Osteoblast (primary cell): ENCODE measurements around the gene NAT14. TPM values are rescaled to one million over a fixed set of nuclear protein-coding genes. Genes with fewer than 3 reads are reported as not detected.

Experiments
- DNase-seq: peaks from one replicate; pipeline ENCODE4 v3.0.0; 2011; ENCODE audit warnings: low spot score, mixed read lengths; ENCODE audit not compliant: insufficient read length; ENCODE audit errors: missing footprints
- H2AFZ ChIP-seq: 2 replicates; pipeline ENCODE4 v1.6.0; 2011; ENCODE audit warnings: mild to moderate bottlenecking, low read length
- H3K27ac ChIP-seq: 2 replicates; pipeline ENCODE4 v1.5.1; 2011; ENCODE audit warnings: mild to moderate bottlenecking, low read depth, low read length, moderate library complexity
- H3K27me3 ChIP-seq: 2 replicates; pipeline ENCODE4 v1.6.0; 2012; ENCODE audit warnings: mild to moderate bottlenecking, control low read depth, inconsistent platforms, low read length, moderate library complexity; ENCODE audit not compliant: insufficient read depth
- H3K36me3 ChIP-seq: 2 replicates; pipeline ENCODE4 v1.5.1; 2011; ENCODE audit warnings: mild to moderate bottlenecking, low read length, control low read depth, moderate library complexity; ENCODE audit not compliant: insufficient read depth
- H3K4me1 ChIP-seq: 2 replicates; pipeline ENCODE4 v1.5.1; 2011; ENCODE audit warnings: mild to moderate bottlenecking, low read length, control low read depth, moderate library complexity; ENCODE audit not compliant: insufficient read depth
- H3K4me2 ChIP-seq: 2 replicates; pipeline ENCODE4 v1.6.0; 2011; ENCODE audit warnings: mild to moderate bottlenecking, low read length; ENCODE audit not compliant: insufficient read depth
- H3K4me3 ChIP-seq: fragments of 200-600 bp; sonication (generic); 3 replicates; pipeline ENCODE4 v1.5.1; 2012; ENCODE audit warnings: mild to moderate bottlenecking, low read length, inconsistent platforms; ENCODE audit not compliant: insufficient read depth
- H3K79me2 ChIP-seq: 2 replicates; pipeline ENCODE4 v1.6.0; 2012; ENCODE audit warnings: mild to moderate bottlenecking, low read length, control low read depth, inconsistent platforms; ENCODE audit not compliant: insufficient read depth
- H3K9me3 ChIP-seq: 2 replicates; pipeline ENCODE4 v1.5.1; 2011; ENCODE audit warnings: low read depth, low read length, control low read depth
- H4K20me1 ChIP-seq: 2 replicates; pipeline ENCODE4 v1.6.0; 2012; ENCODE audit warnings: mild to moderate bottlenecking, low read length, control low read depth; ENCODE audit not compliant: insufficient read depth
- total RNA-seq: library from RNA; depleted of rRNA; stranded (reverse); fragments of >200 nt; gene quantifications from 2 replicates; pipeline ENCODE4 v1.2.3, GENCODE V29; 2012
- TF ChIP-seq, protein P1 (sequence below): IDR thresholded peaks from 2 replicates; pipeline ENCODE4 v1.5.1; 2011; ENCODE audit warnings: mild to moderate bottlenecking, low read depth, low read length, moderate library complexity; ENCODE audit errors: extremely low read depth

Gene NAT14
- total RNA-seq, 1 donor, result 11.2 TPM

DNA sequence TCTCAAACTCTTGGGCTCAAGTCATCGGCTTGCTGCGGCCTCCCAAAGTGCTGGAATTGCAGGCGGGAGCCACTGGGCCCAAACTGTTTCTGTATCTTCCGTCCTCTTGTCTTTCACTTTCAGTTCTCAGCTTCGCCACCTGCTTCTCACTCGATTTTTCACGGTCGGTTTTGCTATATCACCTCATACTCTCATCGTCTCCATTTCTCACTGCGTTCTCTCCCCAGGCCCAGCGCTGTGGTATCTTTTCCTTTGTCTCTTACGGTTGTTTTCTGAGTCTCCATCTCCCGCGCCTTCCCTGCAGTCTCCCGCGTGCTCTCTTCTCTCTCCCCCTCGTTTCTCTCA lies 18.1 kb downstream of the NAT14 start:
- Histone ChIP-seq H4K20me1 (no peaks in the 10 kb centered on the region), H3K4me3 (no peak overlapping the region), H3K4me1 (no peaks in the 10 kb centered on the region), H3K4me2 (no peak overlapping the region), H3K36me3 (peaks cover 40% of the 10 kb centered on the region), H3K27me3 (no peaks in the 10 kb centered on the region), H2AFZ (no peak overlapping the region), H3K79me2 (no peaks in the 10 kb centered on the region), H3K27ac (no peak overlapping the region), H3K9me3 (no peaks in the 10 kb centered on the region)
- DNase-seq, result peak; percentile 29
- TF ChIP-seq, protein P1, sequence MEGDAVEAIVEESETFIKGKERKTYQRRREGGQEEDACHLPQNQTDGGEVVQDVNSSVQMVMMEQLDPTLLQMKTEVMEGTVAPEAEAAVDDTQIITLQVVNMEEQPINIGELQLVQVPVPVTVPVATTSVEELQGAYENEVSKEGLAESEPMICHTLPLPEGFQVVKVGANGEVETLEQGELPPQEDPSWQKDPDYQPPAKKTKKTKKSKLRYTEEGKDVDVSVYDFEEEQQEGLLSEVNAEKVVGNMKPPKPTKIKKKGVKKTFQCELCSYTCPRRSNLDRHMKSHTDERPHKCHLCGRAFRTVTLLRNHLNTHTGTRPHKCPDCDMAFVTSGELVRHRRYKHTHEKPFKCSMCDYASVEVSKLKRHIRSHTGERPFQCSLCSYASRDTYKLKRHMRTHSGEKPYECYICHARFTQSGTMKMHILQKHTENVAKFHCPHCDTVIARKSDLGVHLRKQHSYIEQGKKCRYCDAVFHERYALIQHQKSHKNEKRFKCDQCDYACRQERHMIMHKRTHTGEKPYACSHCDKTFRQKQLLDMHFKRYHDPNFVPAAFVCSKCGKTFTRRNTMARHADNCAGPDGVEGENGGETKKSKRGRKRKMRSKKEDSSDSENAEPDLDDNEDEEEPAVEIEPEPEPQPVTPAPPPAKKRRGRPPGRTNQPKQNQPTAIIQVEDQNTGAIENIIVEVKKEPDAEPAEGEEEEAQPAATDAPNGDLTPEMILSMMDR, result no peak

- peak overlapping the region; percentile 90 for H2AFZ ChIP-seq
- H3K27me3 ChIP-seq, result no peaks in the 10 kb centered on the region
- H3K4me2 ChIP-seq, result peak overlapping the region; percentile 88
- peak overlapping the region; percentile 73 for H3K4me3 ChIP-seq
- TF ChIP-seq, protein P1, result peak; percentile 80
- no peaks in the 10 kb centered on the region for H3K4me1 ChIP-seq
- H4K20me1 ChIP-seq, result peaks cover 3% of the 10 kb centered on the region
- peak overlapping the region; percentile 71 for H3K27ac ChIP-seq
- peak; percentile 100 for DNase-seq
- no peaks in the 10 kb centered on the region for H3K9me3 ChIP-seq
- peaks cover 2% of the 10 kb centered on the region for H3K79me2 ChIP-seq
- peaks cover 34% of the 10 kb centered on the region for H3K36me3 ChIP-seq
Observed at GRCh38 chr19:55503502-55504251, 18.7 kb downstream of the NAT14 start.

- TF ChIP-seq, protein P1, result no peak
- DNase-seq, result no peak
- peak overlapping the region; percentile 73 for H3K4me3 ChIP-seq
- H4K20me1 ChIP-seq, result peaks cover 7% of the 10 kb centered on the region
- peaks cover 33% of the 10 kb centered on the region for H3K36me3 ChIP-seq
- H3K4me1 ChIP-seq, result no peaks in the 10 kb centered on the region
- peak overlapping the region; percentile 71 for H3K27ac ChIP-seq
- H3K4me2 ChIP-seq, result peak overlapping the region; percentile 88
- H3K79me2 ChIP-seq, result peaks cover 2% of the 10 kb centered on the region
- no peaks in the 10 kb centered on the region for H3K9me3 ChIP-seq
- no peaks in the 10 kb centered on the region for H3K27me3 ChIP-seq
- H2AFZ ChIP-seq, result peak overlapping the region; percentile 90
Observed at GRCh38 chr19:55504252-55504603, 19.2 kb downstream of the NAT14 start.

DNA sequence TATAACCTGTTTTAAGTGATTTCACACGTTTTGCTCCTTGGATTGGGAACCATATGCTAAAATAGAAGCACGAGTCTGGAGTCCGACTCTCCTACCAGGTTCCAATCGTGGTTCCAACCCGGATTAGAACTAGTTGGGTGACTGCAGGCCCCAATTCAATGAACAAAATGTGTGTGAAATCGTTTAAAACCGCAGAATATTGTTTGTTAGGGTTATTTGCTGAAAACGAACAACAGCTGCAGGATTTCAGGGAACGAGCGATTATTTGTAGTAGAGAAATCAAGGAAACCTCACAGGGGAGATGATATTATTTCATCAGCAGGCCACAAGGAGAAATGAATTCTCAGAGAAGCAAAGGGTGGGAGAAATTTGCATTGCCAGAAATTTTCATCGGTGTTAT lies 20.0 kb downstream of the NAT14 start:
- DNase-seq, result peak; percentile 5
- no peaks in the 10 kb centered on the region for H3K9me3 ChIP-seq
- no peaks in the 10 kb centered on the region for H3K27me3 ChIP-seq
- TF ChIP-seq, protein P1, result no peak
- no peak overlapping the region for H2AFZ ChIP-seq
- no peak overlapping the region for H3K4me2 ChIP-seq
- H3K4me1 ChIP-seq, result no peaks in the 10 kb centered on the region
- H3K4me3 ChIP-seq, result no peak overlapping the region
- H3K36me3 ChIP-seq, result peaks cover 28% of the 10 kb centered on the region
- no peak overlapping the region for H3K27ac ChIP-seq
- peaks cover 7% of the 10 kb centered on the region for H4K20me1 ChIP-seq
- H3K79me2 ChIP-seq, result peaks cover 2% of the 10 kb centered on the region
